HepG2 (cell line): ENCODE measurements around the gene U2SURP. TPM values are rescaled to one million over a fixed set of nuclear protein-coding genes. Genes with fewer than 3 reads are reported as not detected.

Experiments
- CCDC6 ChIP-seq: sonication (generic); formaldehyde crosslinking; IDR thresholded peaks from 2 replicates; pipeline ENCODE4 v1.8.1; 2022; ENCODE audit warnings: mild to moderate bottlenecking, missing genetic modification reagents, moderate library complexity
- JUNB ChIP-seq: sonication (generic); formaldehyde crosslinking; IDR thresholded peaks from 2 replicates; pipeline ENCODE4 v1.8.0; 2022; ENCODE audit warnings: missing genetic modification reagents, mild to moderate bottlenecking, borderline replicate concordance
- LCORL ChIP-seq, 2 experiments: fragments of 450-650 bp in 1 of 2; sonication (generic) in 1 of 2; formaldehyde crosslinking in 1 of 2; IDR thresholded peaks; 2 replicates each; pipeline versions ENCODE4 v1.5.0 to v1.6.1; 2017 to 2020; ENCODE audit warnings: antibody characterized with exemption in 1 of 2, missing genetic modification reagents in 1 of 2
- MIER2 ChIP-seq: IDR thresholded peaks from 2 replicates; pipeline ENCODE4 v1.6.1; 2016; ENCODE audit warnings: missing biosample characterization, missing genetic modification reagents
- PCBP1 ChIP-seq: fragments of 200-400 bp; formaldehyde crosslinking; IDR thresholded peaks from 2 replicates; pipeline ENCODE4 v1.6.1; 2017; ENCODE audit warnings: mild to moderate bottlenecking, low read depth, low read length, borderline replicate concordance
- RAD51 ChIP-seq: fragments of 450-650 bp; IDR thresholded peaks from 2 replicates; pipeline ENCODE4 v1.6.1; 2016; ENCODE audit warnings: borderline replicate concordance
- SNRNP70 ChIP-seq: fragments of 200-400 bp; formaldehyde crosslinking; IDR thresholded peaks from 2 replicates; pipeline ENCODE4 v1.6.1; 2017; ENCODE audit warnings: mild to moderate bottlenecking, low read depth, low read length, moderate library complexity
- TOPORS ChIP-seq: sonication (generic); formaldehyde crosslinking; IDR thresholded peaks from 2 replicates; pipeline ENCODE4 v1.8.0; 2023; ENCODE audit warnings: mild to moderate bottlenecking, missing genetic modification reagents
- TP53 ChIP-seq: sonication (generic); formaldehyde crosslinking; conservative IDR thresholded peaks from 2 replicates; pipeline ENCODE4 v1.4.0; 2020; ENCODE audit warnings: missing genetic modification reagents
- YEATS2 ChIP-seq: sonication (generic); formaldehyde crosslinking; IDR thresholded peaks from 2 replicates; pipeline ENCODE4 v1.4.0; 2020; ENCODE audit warnings: missing genetic modification reagents, borderline replicate concordance
- ZFY ChIP-seq: sonication (generic); formaldehyde crosslinking; IDR thresholded peaks from 2 replicates; pipeline ENCODE4 v1.4.0; 2020; ENCODE audit warnings: missing genetic modification reagents
- ZNF124 ChIP-seq: sonication (generic); formaldehyde crosslinking; IDR thresholded peaks from 2 replicates; pipeline ENCODE4 v1.4.0; 2020; ENCODE audit warnings: missing genetic modification reagents
- ZNF230 ChIP-seq: sonication (generic); formaldehyde crosslinking; IDR thresholded peaks from 2 replicates; pipeline ENCODE4 v1.4.0; 2020; ENCODE audit warnings: mild to moderate bottlenecking, missing genetic modification reagents
- ZNF772 ChIP-seq: sonication (generic); formaldehyde crosslinking; IDR thresholded peaks from 2 replicates; pipeline ENCODE4 v1.5.0; 2020; ENCODE audit warnings: mild to moderate bottlenecking, missing genetic modification reagents
- polyA plus RNA-seq, 8 experiments: library from polyadenylated mRNA; depleted of rRNA in 3 of 8; stranded (reverse) in 7 of 8; unstranded in 1 of 8; fragments of >200 nt; fragmentation: Illumina TruSeq in 4 of 8; extraction: Trizol in 4 of 8; gene quantifications; 2 replicates each; pipeline versions ENCODE4 v1.2.1 to v1.2.3, GENCODE V29; 2011 to 2016; ENCODE audit warnings: low read depth in 4 of 8, missing spikeins in 1 of 8, mixed read lengths in 1 of 8; ENCODE audit not compliant: insufficient read depth in 1 of 8
- total RNA-seq, 5 experiments: library from RNA; depleted of rRNA; stranded (reverse); fragments of >200 nt; fragmentation: Illumina TruSeq; extraction: Trizol; gene quantifications; 2 replicates each; pipeline ENCODE4 v1.2.3, GENCODE V29; 2016; ENCODE audit warnings: low read depth in 1 of 5
- TF ChIP-seq, protein P1 (sequence below): sonication (generic); formaldehyde crosslinking; IDR thresholded peaks from 2 replicates; pipeline ENCODE4 v1.5.0; 2020; ENCODE audit warnings: mild to moderate bottlenecking, missing genetic modification reagents, borderline replicate concordance
- TF ChIP-seq, protein P2 (sequence below): sonication (generic); formaldehyde crosslinking; IDR thresholded peaks from 2 replicates; pipeline ENCODE4 v1.5.1; 2020; ENCODE audit warnings: mild to moderate bottlenecking, missing genetic modification reagents, moderate library complexity
- TF ChIP-seq, protein P3 (sequence below): IDR thresholded peaks from 2 replicates; pipeline ENCODE4 v1.6.1; 2016; ENCODE audit warnings: mild to moderate bottlenecking, missing biosample characterization, missing genetic modification reagents
- TF ChIP-seq, protein P4 (sequence below): sonication (generic); formaldehyde crosslinking; IDR thresholded peaks from 2 replicates; pipeline ENCODE4 v1.8.1; 2023; ENCODE audit warnings: mild to moderate bottlenecking, missing genetic modification reagents
- TF ChIP-seq, protein P5 (sequence below): conservative IDR thresholded peaks from 2 replicates; pipeline ENCODE4 v1.6.1; 2018; ENCODE audit warnings: missing genetic modification reagents

Gene U2SURP
- total and polyA plus RNA-seq, 2 of the 13 experiments (the other 11 are each of a cell fraction or from before 2014, with no cell fraction given): 55.9 to 173 TPM

DNA sequence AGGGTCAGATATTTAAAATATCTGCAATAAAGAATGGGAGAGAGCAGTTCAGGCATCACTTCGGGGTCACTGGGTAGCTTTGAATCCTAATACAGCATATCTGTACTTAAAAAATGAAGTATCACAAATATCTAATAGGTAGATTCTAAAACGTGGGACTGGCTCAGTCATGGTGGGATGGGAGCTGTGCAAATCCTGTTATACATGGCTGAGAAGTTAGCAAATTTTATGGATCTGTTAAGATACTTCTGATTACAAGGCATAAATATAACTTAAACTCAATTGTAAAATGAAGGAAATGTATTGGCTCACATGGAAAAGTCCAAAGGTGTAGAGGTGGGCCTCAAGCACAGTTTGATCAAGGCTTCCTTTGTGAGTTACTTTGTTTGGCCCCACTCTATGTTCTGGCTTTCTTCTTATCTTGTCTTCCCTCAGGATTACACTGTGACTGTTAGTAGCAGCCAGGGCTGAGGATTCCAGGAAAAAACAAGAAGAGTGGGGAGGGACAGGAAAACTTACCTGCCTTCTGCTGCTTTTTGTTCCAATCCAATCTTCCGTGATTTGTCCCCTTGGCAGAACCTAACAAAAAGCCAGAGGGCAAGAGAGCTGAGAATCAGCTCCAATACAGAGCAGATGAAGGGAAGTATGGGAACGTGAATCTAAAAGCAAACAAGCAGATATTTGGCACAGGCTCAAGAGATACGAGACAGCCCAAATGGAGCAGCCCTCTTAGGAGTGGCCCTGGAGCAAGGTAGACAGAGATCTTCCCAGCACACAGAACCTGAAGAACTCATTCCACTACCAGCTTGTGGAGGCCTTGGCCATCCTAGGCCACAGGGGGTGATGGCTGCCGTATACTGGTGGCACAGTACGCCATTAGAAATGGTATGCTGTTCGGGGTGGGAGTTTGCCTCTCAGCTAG, 48.8 kb upstream of the U2SURP start (continued):
- TF ChIP-seq, protein P1, sequence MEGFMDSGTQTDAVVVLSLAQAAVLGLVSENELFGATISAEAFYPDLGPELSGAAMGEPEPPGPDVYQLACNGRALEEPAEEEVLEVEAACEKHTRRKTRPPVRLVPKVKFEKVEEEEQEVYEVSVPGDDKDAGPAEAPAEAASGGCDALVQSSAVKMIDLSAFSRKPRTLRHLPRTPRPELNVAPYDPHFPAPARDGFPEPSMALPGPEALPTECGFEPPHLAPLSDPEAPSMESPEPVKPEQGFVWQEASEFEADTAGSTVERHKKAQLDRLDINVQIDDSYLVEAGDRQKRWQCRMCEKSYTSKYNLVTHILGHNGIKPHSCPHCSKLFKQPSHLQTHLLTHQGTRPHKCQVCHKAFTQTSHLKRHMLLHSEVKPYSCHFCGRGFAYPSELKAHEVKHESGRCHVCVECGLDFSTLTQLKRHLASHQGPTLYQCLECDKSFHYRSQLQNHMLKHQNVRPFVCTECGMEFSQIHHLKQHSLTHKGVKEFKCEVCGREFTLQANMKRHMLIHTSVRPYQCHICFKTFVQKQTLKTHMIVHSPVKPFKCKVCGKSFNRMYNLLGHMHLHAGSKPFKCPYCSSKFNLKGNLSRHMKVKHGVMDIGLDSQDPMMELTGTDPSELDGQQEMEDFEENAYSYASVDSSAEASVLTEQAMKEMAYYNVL (CRISPR knock-in tag): no peak
- TF ChIP-seq SNRNP70 (no peak), TOPORS (no peak), LCORL (IDR thresholded peaks at IDR 0.05) (no peak), LCORL (CRISPR knock-in tag; IDR thresholded peaks at IDR 0.05) (no peak), YEATS2 (CRISPR knock-in tag) (no peak), MIER2 (CRISPR knock-in tag) (no peak), ZNF772 (no peak), ZNF124 (no peak), CCDC6 (no peak), PCBP1 (no peak), RAD51 (no peak), JUNB (no peak), ZNF230 (CRISPR knock-in tag) (no peak), TP53 (CRISPR knock-in tag) (peak; percentile 82; the same call in 1 of the 2 replicates), ZFY (CRISPR knock-in tag) (no peak; the same call in 1 of the 2 replicates)
- TF ChIP-seq, protein P2, sequence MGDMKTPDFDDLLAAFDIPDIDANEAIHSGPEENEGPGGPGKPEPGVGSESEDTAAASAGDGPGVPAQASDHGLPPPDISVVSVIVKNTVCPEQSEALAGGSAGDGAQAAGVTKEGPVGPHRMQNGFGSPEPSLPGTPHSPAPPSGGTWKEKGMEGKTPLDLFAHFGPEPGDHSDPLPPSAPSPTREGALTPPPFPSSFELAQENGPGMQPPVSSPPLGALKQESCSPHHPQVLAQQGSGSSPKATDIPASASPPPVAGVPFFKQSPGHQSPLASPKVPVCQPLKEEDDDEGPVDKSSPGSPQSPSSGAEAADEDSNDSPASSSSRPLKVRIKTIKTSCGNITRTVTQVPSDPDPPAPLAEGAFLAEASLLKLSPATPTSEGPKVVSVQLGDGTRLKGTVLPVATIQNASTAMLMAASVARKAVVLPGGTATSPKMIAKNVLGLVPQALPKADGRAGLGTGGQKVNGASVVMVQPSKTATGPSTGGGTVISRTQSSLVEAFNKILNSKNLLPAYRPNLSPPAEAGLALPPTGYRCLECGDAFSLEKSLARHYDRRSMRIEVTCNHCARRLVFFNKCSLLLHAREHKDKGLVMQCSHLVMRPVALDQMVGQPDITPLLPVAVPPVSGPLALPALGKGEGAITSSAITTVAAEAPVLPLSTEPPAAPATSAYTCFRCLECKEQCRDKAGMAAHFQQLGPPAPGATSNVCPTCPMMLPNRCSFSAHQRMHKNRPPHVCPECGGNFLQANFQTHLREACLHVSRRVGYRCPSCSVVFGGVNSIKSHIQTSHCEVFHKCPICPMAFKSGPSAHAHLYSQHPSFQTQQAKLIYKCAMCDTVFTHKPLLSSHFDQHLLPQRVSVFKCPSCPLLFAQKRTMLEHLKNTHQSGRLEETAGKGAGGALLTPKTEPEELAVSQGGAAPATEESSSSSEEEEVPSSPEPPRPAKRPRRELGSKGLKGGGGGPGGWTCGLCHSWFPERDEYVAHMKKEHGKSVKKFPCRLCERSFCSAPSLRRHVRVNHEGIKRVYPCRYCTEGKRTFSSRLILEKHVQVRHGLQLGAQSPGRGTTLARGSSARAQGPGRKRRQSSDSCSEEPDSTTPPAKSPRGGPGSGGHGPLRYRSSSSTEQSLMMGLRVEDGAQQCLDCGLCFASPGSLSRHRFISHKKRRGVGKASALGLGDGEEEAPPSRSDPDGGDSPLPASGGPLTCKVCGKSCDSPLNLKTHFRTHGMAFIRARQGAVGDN (CRISPR knock-in tag): peak; percentile 30; the same call in 1 of the 2 replicates
- TF ChIP-seq, protein P3, sequence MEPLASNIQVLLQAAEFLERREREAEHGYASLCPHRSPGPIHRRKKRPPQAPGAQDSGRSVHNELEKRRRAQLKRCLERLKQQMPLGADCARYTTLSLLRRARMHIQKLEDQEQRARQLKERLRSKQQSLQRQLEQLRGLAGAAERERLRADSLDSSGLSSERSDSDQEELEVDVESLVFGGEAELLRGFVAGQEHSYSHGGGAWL (CRISPR knock-in tag): no peak
- TF ChIP-seq, protein P4, sequence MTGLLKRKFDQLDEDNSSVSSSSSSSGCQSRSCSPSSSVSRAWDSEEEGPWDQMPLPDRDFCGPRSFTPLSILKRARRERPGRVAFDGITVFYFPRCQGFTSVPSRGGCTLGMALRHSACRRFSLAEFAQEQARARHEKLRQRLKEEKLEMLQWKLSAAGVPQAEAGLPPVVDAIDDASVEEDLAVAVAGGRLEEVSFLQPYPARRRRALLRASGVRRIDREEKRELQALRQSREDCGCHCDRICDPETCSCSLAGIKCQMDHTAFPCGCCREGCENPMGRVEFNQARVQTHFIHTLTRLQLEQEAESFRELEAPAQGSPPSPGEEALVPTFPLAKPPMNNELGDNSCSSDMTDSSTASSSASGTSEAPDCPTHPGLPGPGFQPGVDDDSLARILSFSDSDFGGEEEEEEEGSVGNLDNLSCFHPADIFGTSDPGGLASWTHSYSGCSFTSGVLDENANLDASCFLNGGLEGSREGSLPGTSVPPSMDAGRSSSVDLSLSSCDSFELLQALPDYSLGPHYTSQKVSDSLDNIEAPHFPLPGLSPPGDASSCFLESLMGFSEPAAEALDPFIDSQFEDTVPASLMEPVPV (CRISPR knock-in tag): no peak
- TF ChIP-seq, protein P5, sequence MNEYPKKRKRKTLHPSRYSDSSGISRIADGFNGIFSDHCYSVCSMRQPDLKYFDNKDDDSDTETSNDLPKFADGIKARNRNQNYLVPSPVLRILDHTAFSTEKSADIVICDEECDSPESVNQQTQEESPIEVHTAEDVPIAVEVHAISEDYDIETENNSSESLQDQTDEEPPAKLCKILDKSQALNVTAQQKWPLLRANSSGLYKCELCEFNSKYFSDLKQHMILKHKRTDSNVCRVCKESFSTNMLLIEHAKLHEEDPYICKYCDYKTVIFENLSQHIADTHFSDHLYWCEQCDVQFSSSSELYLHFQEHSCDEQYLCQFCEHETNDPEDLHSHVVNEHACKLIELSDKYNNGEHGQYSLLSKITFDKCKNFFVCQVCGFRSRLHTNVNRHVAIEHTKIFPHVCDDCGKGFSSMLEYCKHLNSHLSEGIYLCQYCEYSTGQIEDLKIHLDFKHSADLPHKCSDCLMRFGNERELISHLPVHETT: no peak
